ENCODE measurements around the gene DOHH.

Gene DOHH

DNA sequence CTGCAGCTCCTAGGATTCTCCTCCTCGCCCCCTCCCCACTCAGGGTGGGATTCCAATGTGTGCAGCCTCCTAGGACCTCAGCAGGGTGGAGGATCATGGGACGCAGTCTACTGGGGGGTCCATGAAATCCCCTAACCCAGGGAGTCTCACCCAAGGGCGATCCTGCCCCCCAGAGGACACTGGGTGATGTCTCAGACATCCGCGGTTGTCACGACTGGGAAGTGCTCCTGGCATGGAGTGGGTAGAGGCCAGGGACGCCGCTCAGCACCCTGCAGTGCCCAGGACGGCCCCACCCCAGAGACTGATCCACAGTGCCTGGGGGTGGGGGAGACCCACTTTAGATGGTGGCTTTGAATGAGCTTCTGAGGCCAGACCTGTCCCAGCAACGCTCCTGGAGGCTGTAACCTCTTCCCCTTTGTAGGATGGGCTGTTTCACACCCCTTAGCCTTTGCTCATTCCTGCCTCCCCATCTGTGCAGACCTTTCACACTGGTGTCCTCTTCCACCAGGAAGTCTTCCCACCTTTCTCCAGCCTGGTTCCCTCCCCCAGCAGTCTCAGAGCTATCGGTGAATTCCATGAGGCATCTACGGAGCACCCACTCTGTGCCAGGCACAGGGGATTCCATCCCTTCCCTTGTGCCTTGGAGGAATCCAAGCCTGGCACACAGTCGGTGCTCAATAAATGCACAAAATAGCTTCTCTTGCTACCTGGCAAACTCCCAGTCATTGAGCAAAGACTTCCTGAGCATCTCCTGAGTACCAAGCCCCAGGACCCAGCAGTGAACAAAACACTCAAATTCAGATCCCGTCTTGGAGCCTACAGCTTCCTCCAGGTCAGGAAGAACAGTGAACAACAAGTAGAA is 30.6 kb downstream of the DOHH start:
- no peak overlapping the region for H3K27ac ChIP-seq
- TF ChIP-seq, protein P1, sequence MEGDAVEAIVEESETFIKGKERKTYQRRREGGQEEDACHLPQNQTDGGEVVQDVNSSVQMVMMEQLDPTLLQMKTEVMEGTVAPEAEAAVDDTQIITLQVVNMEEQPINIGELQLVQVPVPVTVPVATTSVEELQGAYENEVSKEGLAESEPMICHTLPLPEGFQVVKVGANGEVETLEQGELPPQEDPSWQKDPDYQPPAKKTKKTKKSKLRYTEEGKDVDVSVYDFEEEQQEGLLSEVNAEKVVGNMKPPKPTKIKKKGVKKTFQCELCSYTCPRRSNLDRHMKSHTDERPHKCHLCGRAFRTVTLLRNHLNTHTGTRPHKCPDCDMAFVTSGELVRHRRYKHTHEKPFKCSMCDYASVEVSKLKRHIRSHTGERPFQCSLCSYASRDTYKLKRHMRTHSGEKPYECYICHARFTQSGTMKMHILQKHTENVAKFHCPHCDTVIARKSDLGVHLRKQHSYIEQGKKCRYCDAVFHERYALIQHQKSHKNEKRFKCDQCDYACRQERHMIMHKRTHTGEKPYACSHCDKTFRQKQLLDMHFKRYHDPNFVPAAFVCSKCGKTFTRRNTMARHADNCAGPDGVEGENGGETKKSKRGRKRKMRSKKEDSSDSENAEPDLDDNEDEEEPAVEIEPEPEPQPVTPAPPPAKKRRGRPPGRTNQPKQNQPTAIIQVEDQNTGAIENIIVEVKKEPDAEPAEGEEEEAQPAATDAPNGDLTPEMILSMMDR (conservative IDR thresholded peaks at IDR 0.05) = no peak

DNA sequence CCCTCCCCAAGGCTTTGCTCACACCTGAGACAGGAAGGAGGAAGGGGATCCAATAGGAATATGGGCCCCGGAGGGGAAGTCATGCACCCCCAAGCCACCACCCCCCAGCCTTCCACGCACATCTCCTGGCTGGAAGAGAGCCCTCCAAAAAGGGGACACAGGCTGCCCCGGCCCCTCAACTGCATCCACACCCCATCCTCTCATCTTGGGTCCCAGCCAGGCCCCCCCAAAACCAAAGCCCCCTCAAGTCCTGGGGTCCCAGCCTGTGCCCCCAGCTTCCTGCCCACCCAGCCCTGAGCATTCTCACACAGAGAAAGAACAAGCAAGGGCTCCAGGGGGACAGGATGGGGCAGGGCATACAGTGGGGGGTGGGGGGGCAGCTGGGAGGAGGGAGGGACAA is 32.3 kb downstream of the DOHH start:
- H3K27ac ChIP-seq = no peak overlapping the region
- TF ChIP-seq, protein P1 (conservative IDR thresholded peaks at IDR 0.05) = no peak

DNA sequence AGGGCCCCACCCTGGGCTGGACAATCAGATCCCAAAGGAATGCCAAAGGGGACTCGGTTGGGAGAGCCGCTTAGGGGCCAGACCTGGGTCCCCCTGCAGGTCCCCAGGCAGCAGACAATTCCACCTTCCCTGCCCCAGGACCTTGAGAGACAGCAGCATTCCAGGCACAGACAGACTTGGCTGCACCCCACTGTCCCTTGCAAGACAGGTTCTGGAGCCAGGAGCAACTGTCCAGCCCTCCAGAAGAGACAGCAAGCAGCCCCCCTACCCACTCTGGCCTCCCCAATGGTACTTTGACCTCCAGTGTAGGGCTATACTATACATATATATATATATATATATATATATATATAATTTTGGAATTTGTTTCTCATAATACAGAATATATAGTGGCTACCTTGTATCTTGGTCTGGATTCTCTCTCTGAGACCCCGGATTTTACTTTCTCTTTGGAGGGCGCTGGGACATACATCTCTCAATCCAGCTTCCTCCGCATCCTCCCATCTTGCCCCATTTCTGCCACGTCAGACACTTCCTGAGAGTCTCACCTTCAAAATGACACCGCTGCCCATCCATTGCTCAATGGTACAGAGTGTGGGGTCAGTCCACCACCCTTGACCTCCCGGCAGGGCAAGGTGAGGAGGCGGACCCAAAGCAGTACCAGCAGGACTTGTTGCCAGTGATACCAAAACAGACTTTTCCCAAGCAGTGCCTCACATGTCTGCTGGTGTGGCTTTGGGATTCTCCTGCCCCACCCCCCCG is 32.9 kb downstream of the DOHH start:
- TF ChIP-seq, protein P1 (conservative IDR thresholded peaks at IDR 0.05) = no peak
- no peak overlapping the region for H3K27ac ChIP-seq

DNA sequence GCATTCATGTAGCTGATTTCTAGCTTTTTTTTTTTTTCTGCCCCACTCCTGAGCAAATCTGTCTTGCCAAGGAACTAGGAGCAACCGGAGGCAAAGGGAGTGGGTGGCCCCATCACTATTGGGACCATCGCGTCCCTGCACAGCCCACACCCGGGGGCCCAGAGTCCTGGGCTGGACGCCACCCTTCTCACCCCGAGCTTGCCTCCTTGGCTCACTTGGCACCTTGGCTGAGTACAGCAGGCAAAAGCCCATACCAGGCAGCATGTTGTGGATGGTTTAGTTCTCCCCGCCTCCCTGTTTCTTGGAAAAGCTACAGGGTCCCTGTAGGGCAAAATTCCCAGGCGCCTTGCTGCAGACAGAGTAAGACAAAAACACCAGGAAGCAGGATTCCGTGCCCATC is 33.8 kb downstream of the DOHH start:
- TF ChIP-seq, protein P1 (conservative IDR thresholded peaks at IDR 0.05) = no peak
- H3K27ac ChIP-seq = no peak overlapping the region

DNA sequence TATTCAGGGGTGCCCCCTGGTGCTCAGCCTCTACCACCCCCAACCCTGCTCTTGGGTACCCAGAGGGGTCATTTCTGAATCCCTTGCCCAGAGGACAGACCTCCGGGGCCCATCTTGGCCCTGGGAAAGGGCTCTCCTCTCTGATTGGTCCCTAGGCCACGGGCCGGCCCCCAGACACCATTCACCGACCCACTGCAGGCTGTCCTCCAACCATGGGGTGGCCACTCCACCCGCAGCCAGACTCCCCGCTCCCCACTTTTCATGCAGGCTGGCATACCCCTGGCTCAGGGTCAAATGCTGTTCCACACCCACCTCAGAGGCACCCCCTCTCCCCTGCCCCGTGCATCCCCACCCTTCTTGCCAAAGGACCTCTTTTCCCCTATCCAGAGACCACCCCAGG is 34.9 kb downstream of the DOHH start:
- H3K27ac ChIP-seq = no peak overlapping the region
- TF ChIP-seq, protein P1 (conservative IDR thresholded peaks at IDR 0.05) = no peak

DNA sequence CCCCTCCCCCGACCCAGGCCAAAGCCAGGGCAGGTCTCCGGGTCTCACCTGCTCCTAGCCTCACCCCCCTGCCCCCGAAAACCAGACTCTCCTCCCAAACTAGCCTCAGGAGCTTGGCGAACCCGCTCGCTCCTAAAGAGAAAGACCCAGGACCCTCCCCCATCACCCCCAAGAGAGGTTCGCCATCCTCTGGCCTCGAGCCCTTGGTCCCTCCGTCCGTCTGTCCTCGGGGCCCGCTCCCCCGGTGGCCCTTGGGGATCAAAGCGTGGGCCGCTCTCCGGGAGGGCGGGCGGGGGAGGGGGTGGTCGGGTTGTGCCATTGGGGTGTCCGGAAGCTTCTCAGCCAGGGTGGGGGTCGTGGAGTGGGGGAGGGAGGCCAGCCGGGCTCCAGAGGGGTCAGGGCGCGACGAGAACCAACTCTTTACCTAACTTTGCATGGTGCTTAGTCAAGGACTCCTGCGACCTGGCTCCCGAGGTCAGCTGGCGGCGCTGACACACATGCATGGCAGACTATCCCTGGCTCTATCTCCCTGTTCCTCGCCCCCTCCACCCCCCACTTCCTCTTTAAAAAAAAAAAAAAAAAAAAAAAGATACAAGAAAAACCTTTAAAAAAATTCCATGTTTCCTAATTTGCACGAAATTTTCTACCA is 35.8 kb downstream of the DOHH start:
- TF ChIP-seq, protein P1 (conservative IDR thresholded peaks at IDR 0.05) = no peak
- H3K27ac ChIP-seq = no peak overlapping the region
